ENCODE measurements around the gene KRT25. TPM values are rescaled to one million over a fixed set of nuclear protein-coding genes. Genes with fewer than 3 reads are reported as not detected.
A peak's percentile ranks its signal among the peaks of the same experiment; 100 is the strongest.

KRT25 gene
- total and polyA plus RNA-seq, 11 donors = not detected

DNA sequence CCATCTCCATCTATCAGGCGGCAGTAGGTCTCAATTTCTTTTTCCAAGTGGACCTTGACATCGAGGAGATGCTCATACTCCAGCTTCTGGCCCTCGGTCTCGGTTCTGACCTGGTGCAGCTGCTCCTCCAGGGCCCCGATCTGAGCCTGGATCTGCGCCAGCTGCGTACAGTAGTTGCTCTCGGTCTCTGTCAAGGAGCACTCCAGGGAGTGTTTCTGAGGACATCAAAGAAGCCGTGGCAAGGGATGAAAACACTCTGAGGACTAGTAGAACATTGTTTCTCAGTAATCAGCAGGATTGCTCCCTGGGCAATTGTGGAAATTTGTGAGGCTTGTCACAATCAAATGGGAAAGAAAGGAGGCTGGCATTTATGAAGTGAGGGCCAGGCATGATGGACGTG, 38.7 kb upstream of the KRT25 start:
- intact Hi-C loops (cut with DNase I) = loop anchor here in 8 of 10 donors (5.0 to 10.0 kb wide), 4 partner anchors 149 to 413 kb away; partner anchors contain the start of gene SMARCE1 (in 1 of the 8)
- Histone ChIP-seq H3K27ac (no peak overlapping the region), H3K36me3 (no peaks in the 10 kb centered on the region), H3K4me3 (no peak overlapping the region), H3K4me1 (peaks cover 0 to 10% (median 0%) of the 10 kb centered on the region in 12 donors), H3K9me3 (no peaks in the 10 kb centered on the region), H3K27me3 (peaks cover 0 to 29% (median 13%) of the 10 kb centered on the region in 9 donors)
- DNase-seq (no peak), ATAC-seq (no peak)
- TF ChIP-seq POLR2A (IDR thresholded peaks at IDR 0.05) = no peak
- TF ChIP-seq, protein P1, sequence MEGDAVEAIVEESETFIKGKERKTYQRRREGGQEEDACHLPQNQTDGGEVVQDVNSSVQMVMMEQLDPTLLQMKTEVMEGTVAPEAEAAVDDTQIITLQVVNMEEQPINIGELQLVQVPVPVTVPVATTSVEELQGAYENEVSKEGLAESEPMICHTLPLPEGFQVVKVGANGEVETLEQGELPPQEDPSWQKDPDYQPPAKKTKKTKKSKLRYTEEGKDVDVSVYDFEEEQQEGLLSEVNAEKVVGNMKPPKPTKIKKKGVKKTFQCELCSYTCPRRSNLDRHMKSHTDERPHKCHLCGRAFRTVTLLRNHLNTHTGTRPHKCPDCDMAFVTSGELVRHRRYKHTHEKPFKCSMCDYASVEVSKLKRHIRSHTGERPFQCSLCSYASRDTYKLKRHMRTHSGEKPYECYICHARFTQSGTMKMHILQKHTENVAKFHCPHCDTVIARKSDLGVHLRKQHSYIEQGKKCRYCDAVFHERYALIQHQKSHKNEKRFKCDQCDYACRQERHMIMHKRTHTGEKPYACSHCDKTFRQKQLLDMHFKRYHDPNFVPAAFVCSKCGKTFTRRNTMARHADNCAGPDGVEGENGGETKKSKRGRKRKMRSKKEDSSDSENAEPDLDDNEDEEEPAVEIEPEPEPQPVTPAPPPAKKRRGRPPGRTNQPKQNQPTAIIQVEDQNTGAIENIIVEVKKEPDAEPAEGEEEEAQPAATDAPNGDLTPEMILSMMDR (IDR thresholded peaks at IDR 0.05) = no peak
- 63 to 73% (median 69%) methylated on average over 10 of the region's 10 CpGs for WGBS, 4 donors

DNA sequence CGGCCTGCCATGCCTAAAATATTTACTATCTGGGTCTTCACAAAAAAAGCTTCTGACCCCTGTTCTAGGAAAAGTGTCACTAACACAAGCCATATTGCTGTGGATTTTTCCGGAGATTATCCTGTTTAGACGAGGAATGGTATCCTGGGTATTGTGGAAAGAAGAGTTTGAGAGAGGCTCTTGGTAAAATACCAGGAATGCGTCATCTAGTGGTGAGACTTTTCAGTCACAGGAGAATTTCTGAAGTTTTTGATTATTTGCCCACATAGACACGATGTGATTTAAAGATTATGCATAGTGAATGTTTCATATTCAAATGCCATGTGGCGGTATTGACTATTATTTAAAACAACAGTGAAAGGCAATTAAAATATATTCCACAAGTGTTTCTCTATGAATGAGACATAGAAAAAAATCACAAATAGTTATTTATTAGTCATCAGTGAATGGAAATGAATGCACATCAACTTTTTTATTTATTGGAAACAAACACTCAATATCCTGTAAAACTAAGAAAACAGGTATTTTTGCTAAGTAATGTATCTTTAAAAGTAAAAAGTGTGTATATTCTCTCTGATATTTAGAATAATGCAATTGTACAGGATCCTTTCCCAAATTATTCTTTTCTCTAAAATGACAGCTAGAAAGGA, 36.8 kb upstream of the KRT25 start:
- TF ChIP-seq, protein P1 (IDR thresholded peaks at IDR 0.05) = peak; percentile 26 to 67 (median 52)
- no peak for TF ChIP-seq POLR2A (IDR thresholded peaks at IDR 0.05)
- DNase-seq (no peak), ATAC-seq (no peak)
- Histone ChIP-seq H3K36me3 (no peaks in the 10 kb centered on the region), H3K4me3 (no peak overlapping the region), H3K27me3 (peaks cover 0 to 14% (median 0%) of the 10 kb centered on the region in 9 donors), H3K9me3 (no peaks in the 10 kb centered on the region), H3K4me1 (peaks cover 0 to 10% (median 0%) of the 10 kb centered on the region in 12 donors), H3K27ac (no peak overlapping the region)
- 35 to 41% (median 37%) methylated on average over 6 of the region's 6 CpGs for WGBS, 4 donors
- intact Hi-C loops (cut with DNase I) = loop anchor here in 9 of 10 donors (2.0 to 10.0 kb wide), 5 partner anchors 147 to 415 kb away; partner anchors contain the start of gene SMARCE1 (in 1 of the 9)

DNA sequence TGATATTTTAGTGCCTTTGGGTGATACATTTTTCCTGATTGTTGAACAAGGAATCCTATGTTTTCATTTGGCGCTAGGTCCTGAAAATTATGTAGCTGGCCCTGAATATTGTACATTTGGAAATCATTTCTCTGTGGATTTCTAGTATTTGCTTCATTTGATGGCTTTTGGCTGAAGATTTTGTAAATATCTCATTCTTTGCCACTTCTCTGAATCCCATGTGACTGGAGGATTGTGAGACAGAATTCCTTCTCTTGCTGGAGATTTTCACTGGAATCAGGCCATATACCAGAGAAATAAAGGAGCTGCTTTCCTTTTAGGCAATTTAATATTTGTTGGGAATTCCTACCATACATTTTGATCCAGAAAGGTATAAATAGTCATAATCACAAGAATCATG, 36.0 kb upstream of the KRT25 start:
- H3K9me3 ChIP-seq = no peaks in the 10 kb centered on the region
- H3K27ac ChIP-seq = no peak overlapping the region
- ATAC-seq (no peak), DNase-seq (no peak)
- H3K36me3 ChIP-seq = no peaks in the 10 kb centered on the region
- H3K4me1 ChIP-seq = peaks cover 0 to 10% (median 0%) of the 10 kb centered on the region in 12 donors
- TF ChIP-seq POLR2A (IDR thresholded peaks at IDR 0.05) = no peak
- TF ChIP-seq, protein P1 (IDR thresholded peaks at IDR 0.05) = no peak
- 65 to 86% (median 76%) methylated on average over 1 of the region's 1 CpG for WGBS, 4 donors
- H3K4me3 ChIP-seq = no peak overlapping the region
- intact Hi-C loops (cut with DNase I) = loop anchor here in 9 of 10 donors (2.0 to 10.0 kb wide), 5 partner anchors 146 to 416 kb away; partner anchors contain the start of gene SMARCE1 (in 1 of the 9)
- H3K27me3 ChIP-seq = peaks cover 0 to 11% (median 0%) of the 10 kb centered on the region in 9 donors

- 95 to 100% (median 98%) methylated on average over 4 of the region's 4 CpGs for WGBS, 4 donors
- Histone ChIP-seq H3K27me3 (peaks cover 0 to 37% (median 17%) of the 10 kb centered on the region in 9 donors), H3K9me3 (no peaks in the 10 kb centered on the region), H3K4me1 (no peaks in the 10 kb centered on the region), H3K4me3 (no peak within 1 kb of the TSS), H3K36me3 (no peaks in the 10 kb centered on the region), H3K27ac (no peak within 1 kb of the TSS)
- TF ChIP-seq, protein P1 (IDR thresholded peaks at IDR 0.05) = no peak
- no peak for TF ChIP-seq POLR2A (IDR thresholded peaks at IDR 0.05)
- intact Hi-C loops (cut with DNase I) = loop anchor here in 1 of 10 donors (10.0 kb wide), 1 partner anchor 128 kb away; no protein-coding TSS in a partner anchor
- no peak for DNase-seq
- ATAC-seq = no peak
Observed at GRCh38 chr17:40782450-40782849, 27.3 kb upstream of the KRT25 start, which contains the start of gene KRT27. TSS of gene KRT27 (minus strand) at chr17:40782550. CDS start at chr17:40782493, 57 bp downstream.
